Tibial nerve (tissue), 3 donors: ENCODE results near the gene INTS13.

ENCODE experiments used
- POLR2A ChIP-seq, 2 donors: fragments of 450-650 bp; IDR thresholded peaks; one replicate each; pipeline ENCODE4 v1.6.1; 2017; ENCODE audit warnings: antibody characterized with exemption in 2 of 2, mild to moderate bottlenecking in 2 of 2, moderate library complexity in 2 of 2
- TF ChIP-seq, protein P1 (sequence below), 5 experiments: fragments of 200-600 bp in 3 of 5; fragments of 450-650 bp in 2 of 5; sonication (generic) in 3 of 5; IDR thresholded peaks; one replicate each; pipeline ENCODE4 v1.5.1; 2016 to 2019; ENCODE audit warnings: antibody characterized with exemption in 5 of 5, mild to moderate bottlenecking in 3 of 5, moderate library complexity in 2 of 5

DNA sequence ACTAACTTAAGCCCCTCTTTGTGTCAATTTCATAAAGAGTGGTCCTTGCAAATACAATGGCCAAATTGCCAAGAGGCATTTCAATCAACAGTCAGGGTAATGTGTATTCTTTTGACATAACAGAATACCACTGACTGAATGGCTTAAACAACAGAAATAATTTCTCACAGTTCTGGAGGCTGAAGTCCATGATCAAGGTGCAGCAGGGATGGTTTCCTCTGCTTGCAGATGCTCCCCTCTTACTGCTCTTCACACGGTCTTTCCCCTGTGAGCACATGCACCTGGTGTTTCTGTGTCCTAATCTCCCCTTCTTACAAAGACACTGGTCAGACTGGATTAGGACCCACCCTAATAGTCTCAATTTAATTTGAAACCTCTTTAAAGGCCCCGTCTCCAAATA lies 32.4 kb upstream of the INTS13 start:
- TF ChIP-seq, protein P1, sequence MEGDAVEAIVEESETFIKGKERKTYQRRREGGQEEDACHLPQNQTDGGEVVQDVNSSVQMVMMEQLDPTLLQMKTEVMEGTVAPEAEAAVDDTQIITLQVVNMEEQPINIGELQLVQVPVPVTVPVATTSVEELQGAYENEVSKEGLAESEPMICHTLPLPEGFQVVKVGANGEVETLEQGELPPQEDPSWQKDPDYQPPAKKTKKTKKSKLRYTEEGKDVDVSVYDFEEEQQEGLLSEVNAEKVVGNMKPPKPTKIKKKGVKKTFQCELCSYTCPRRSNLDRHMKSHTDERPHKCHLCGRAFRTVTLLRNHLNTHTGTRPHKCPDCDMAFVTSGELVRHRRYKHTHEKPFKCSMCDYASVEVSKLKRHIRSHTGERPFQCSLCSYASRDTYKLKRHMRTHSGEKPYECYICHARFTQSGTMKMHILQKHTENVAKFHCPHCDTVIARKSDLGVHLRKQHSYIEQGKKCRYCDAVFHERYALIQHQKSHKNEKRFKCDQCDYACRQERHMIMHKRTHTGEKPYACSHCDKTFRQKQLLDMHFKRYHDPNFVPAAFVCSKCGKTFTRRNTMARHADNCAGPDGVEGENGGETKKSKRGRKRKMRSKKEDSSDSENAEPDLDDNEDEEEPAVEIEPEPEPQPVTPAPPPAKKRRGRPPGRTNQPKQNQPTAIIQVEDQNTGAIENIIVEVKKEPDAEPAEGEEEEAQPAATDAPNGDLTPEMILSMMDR (IDR thresholded peaks at IDR 0.05): no peak
- TF ChIP-seq POLR2A (IDR thresholded peaks at IDR 0.05): no peak
